ENCODE data around the gene FUBP1. TPM values are rescaled to one million over a fixed set of nuclear protein-coding genes. Genes with fewer than 3 reads are reported as not detected.

The FUBP1 gene
- total RNA-seq, 1 experiment from 2014 or later, result 271 TPM

DNA sequence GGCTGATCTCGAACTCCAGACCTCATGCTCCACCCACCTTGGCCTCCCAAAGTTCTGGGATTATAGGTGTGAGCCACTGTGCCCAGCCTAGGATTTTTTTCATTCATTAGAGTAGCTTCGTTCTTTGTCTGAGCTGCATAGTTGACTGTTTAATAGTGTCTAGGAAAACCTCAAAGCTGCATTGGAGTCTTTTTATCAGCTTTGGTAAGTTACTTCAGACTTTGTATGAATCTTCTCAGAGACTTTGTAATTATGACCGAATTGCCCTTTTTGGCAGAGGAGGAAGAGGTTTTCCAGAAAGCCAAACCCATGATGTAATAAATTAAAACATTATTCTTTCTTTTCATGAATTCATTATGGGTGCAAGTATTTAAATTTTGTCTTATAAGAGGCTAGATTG lies 31.0 kb upstream of the FUBP1 start:
- H3K4me1 ChIP-seq (ENCODE audit: insufficient read depth, low read length), result no peaks in the 10 kb centered on the region
- H3K9me3 Mint-ChIP-seq, result no peaks in the 10 kb centered on the region; a peak in 1 of 5 replicates

More for the DNA sequence above, 31.0 kb upstream of the FUBP1 start:
- Histone ChIP-seq H2BK5ac (ENCODE audit: insufficient read length, low read length) (no peak overlapping the region), H2BK120ac (ENCODE audit: low read depth, low read length, poor library complexity, severe bottlenecking) (no peak overlapping the region), H3K9ac (ENCODE audit: extremely low read depth, insufficient read length, low read length) (no peak overlapping the region), H4K5ac (ENCODE audit: insufficient read length, low read depth, low read length) (no peak overlapping the region), H3K27ac (ENCODE audit: insufficient read length, low read depth, low read length) (no peak overlapping the region), H3K4ac (ENCODE audit: low read depth, low read length) (no peak overlapping the region), H3K9me3 (ENCODE audit: control insufficient read depth, low read depth, low read length) (no peaks in the 10 kb centered on the region), H2AK5ac (ENCODE audit: insufficient read length, low read length) (no peak overlapping the region), H3T11ph (ENCODE audit: low read length) (no peak overlapping the region), H3K27me3 (ENCODE audit: insufficient read depth, low read length) (no peaks in the 10 kb centered on the region), H3K14ac (ENCODE audit: insufficient read depth, low read length) (no peak overlapping the region), H4K91ac (ENCODE audit: insufficient read length, low read depth, low read length) (no peak overlapping the region), H3K4me2 (ENCODE audit: insufficient read depth, insufficient read length, low read length) (no peak overlapping the region), H3K79me2 (ENCODE audit: insufficient read depth, low read length) (no peaks in the 10 kb centered on the region), H2BK12ac (ENCODE audit: insufficient read length, low read depth, low read length) (no peak overlapping the region), H4K20me1 (ENCODE audit: control insufficient read depth, insufficient read depth, insufficient read length) (no peaks in the 10 kb centered on the region), H2BK15ac (ENCODE audit: low read depth, low read length) (no peak overlapping the region), H3K56ac (ENCODE audit: insufficient read length, low read depth, low read length) (no peak overlapping the region), H2BK20ac (ENCODE audit: low read depth, low read length, poor library complexity, severe bottlenecking) (no peak overlapping the region), H3K23me2 (ENCODE audit: insufficient read length, low read depth, low read length, poor library complexity, severe bottlenecking) (peaks cover under 1% of the 10 kb centered on the region), H3K79me1 (ENCODE audit: insufficient read depth, low read depth, low read length, poor library complexity, severe bottlenecking) (no peaks in the 10 kb centered on the region), H4K8ac (replicated peaks; ENCODE audit: insufficient read length, low read depth, low read length) (no peak overlapping the region), H3K18ac (ENCODE audit: insufficient read length, low read depth, low read length) (no peak overlapping the region), H3K23ac (ENCODE audit: insufficient read length, low read depth, low read length) (no peak overlapping the region), H2AFZ (ENCODE audit: low read length) (no peak overlapping the region)
- Mint-ChIP-seq H3K4me3 (no peak overlapping the region), H3K27me3 (ENCODE audit: low read depth) (no peaks in the 10 kb centered on the region), H3K27ac (no peak overlapping the region), H3K4me1 (peaks cover 9 to 16% of the 10 kb centered on the region in 2 experiments), H3K36me3 (ENCODE audit: insufficient read depth in 1 of 3, low read depth in 3 of 3) (peaks cover 2 to 5% (median 5%) of the 10 kb centered on the region in 3 experiments; a peak in 6 of 7 replicates)
- WGBS (ENCODE audit: extremely low coverage, insufficient read length, low lambda C conversion rate), result no CpG with 5 or more reads among the region's 3 CpGs
- DNase-seq, result no peak
- no peak for TF ChIP-seq CTCF (conservative IDR thresholded peaks at IDR 0.05)

Data from H9 (cell line).